GM23248 (cell line): ENCODE data around the gene PDSS2. TPM values are rescaled to one million over a fixed set of nuclear protein-coding genes. Genes with fewer than 3 reads are reported as not detected.

Experiments
- DNase-seq: peaks from one replicate; pipeline ENCODE4 v3.0.0-alpha.2; 2015
- H2AFZ ChIP-seq: fragments of 200-600 bp; sonication (generic); 2 replicates; pipeline ENCODE4 v1.6.1; 2016; ENCODE audit warnings: antibody characterized with exemption
- H3F3A ChIP-seq: fragments of 200-600 bp; sonication (generic); 2 replicates; pipeline ENCODE4 v1.6.1; 2016; ENCODE audit warnings: mild to moderate bottlenecking, antibody characterized with exemption, mixed run types; ENCODE audit not compliant: insufficient read depth
- H3K27ac ChIP-seq: fragments of 200-600 bp; sonication (generic); 2 replicates; pipeline ENCODE4 v1.5.1; 2016; ENCODE audit warnings: mild to moderate bottlenecking
- H3K27me3 ChIP-seq: fragments of 200-600 bp; sonication (generic); replicated peaks from 2 replicates; pipeline ENCODE4 v1.6.1; 2016; ENCODE audit warnings: mild to moderate bottlenecking; ENCODE audit not compliant: insufficient read depth
- H3K36me3 ChIP-seq: fragments of 200-600 bp; sonication (generic); 2 replicates; pipeline ENCODE4 v1.6.1; 2016; ENCODE audit warnings: low read depth, mild to moderate bottlenecking
- H3K4me1 ChIP-seq: fragments of 200-600 bp; sonication (generic); 2 replicates; pipeline ENCODE4 v1.6.1; 2016; ENCODE audit warnings: mild to moderate bottlenecking; ENCODE audit not compliant: insufficient read depth
- H3K4me2 ChIP-seq: fragments of 200-600 bp; sonication (generic); one replicate; pipeline ENCODE4 v1.6.1; 2016; ENCODE audit warnings: mild to moderate bottlenecking; ENCODE audit not compliant: unreplicated experiment
- H3K4me3 ChIP-seq: fragments of 200-600 bp; sonication (generic); 2 replicates; pipeline ENCODE4 v1.5.1; 2016; ENCODE audit warnings: mild to moderate bottlenecking
- H3K79me2 ChIP-seq: fragments of 200-600 bp; sonication (generic); 2 replicates; pipeline ENCODE4 v1.6.1; 2016; ENCODE audit warnings: mild to moderate bottlenecking; ENCODE audit not compliant: insufficient read depth
- H3K9ac ChIP-seq: fragments of 200-600 bp; sonication (generic); 2 replicates; pipeline ENCODE4 v1.6.1; 2016; ENCODE audit warnings: mild to moderate bottlenecking
- H3K9me2 ChIP-seq: fragments of 200-600 bp; sonication (generic); 2 replicates; pipeline ENCODE4 v1.6.1; 2016; ENCODE audit warnings: mixed run types, mild to moderate bottlenecking, moderate library complexity; ENCODE audit not compliant: insufficient read depth
- H3K9me3 ChIP-seq: fragments of 200-600 bp; sonication (generic); one replicate; pipeline ENCODE4 v1.6.1; 2017; ENCODE audit warnings: low read depth
- H4K20me1 ChIP-seq: fragments of 200-600 bp; sonication (generic); 2 replicates; pipeline ENCODE4 v1.6.0; 2016; ENCODE audit not compliant: insufficient read depth
- EZH2 ChIP-seq: fragments of 200-600 bp; sonication (generic); IDR thresholded peaks from 2 replicates; pipeline ENCODE4 v1.6.1; 2018; ENCODE audit warnings: antibody characterized with exemption, mild to moderate bottlenecking; ENCODE audit not compliant: insufficient read depth, poor library complexity, severe bottlenecking
- EZH2phosphoT487 ChIP-seq: fragments of 200-600 bp; sonication (generic); IDR thresholded peaks from 2 replicates; pipeline ENCODE4 v1.6.1; 2018; ENCODE audit warnings: antibody characterized with exemption, moderate library complexity, mild to moderate bottlenecking, low read depth; ENCODE audit not compliant: insufficient read depth
- WGBS, 2 experiments: methylation state at CpG; one replicate each; pipeline ENCODE4 v1.1.6; 2015 to 2017; ENCODE audit warnings: low lambda C conversion rate in 2 of 2, low coverage in 1 of 2; ENCODE audit errors: missing lambda C conversion rate in 2 of 2; 5-methylcytosine and 5-hydroxymethylcytosine counted together
- in situ Hi-C: fragments of 300-500 bp; cut with MboI; formaldehyde crosslinking; loops from 2 replicates; pipeline ENCODE4 v1.15.0; 2020
- polyA plus RNA-seq: library from polyadenylated mRNA; unstranded; fragments of >200 nt; fragmentation: Nextera tagmentation; extraction: Ambion mirVana; gene quantifications from 2 replicates; pipeline ENCODE4 v1.2.1, GENCODE V29; 2016
- total RNA-seq: library from RNA; depleted of rRNA; stranded (reverse); fragments of >200 nt; shearing (Covaris generic); gene quantifications from 2 replicates; pipeline ENCODE4 v1.2.3, GENCODE V29; 2014

Gene PDSS2
- total and polyA plus RNA-seq, 2 experiments from 2014 or later: 9.9 to 10.3 TPM

DNA sequence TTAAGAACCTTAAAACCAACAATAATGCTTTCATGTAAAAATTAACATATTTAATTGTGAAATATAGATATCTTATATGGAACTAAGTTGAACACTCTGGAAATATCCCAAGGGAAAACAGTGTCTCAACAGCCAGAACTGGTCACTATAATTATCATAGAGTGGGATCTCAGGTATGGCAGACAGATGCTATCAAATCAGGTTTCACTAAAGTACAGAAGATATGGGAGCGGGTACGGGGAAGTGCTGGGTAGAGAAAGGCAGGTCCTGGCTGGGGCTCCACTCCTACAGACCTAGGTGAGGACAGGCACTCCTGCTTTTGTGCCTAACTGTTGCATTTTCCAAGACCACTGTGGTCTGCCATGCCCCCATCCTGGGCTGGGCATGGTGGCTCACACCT, 215.9 kb downstream of the PDSS2 start:
- TF ChIP-seq EZH2 (no peak), EZH2phosphoT487 (no peak)
- Histone ChIP-seq H3K9me3 (no peaks in the 10 kb centered on the region), H4K20me1 (no peaks in the 10 kb centered on the region), H3K36me3 (no peaks in the 10 kb centered on the region), H3K4me2 (no peak overlapping the region), H2AFZ (no peak overlapping the region), H3K79me2 (no peaks in the 10 kb centered on the region), H3K27me3 (no peaks in the 10 kb centered on the region), H3K27ac (no peak overlapping the region), H3K4me1 (peaks cover 6% of the 10 kb centered on the region; the same call in 1 of the 2 replicates), H3K4me3 (no peak overlapping the region), H3K9me2 (no peaks in the 10 kb centered on the region), H3K9ac (no peak overlapping the region), H3F3A (no peaks in the 10 kb centered on the region)
- in situ Hi-C loops: no loop called here
- 100% methylated on average over 2 of the region's 2 CpGs for WGBS, 2 experiments
- DNase-seq: no peak

DNA sequence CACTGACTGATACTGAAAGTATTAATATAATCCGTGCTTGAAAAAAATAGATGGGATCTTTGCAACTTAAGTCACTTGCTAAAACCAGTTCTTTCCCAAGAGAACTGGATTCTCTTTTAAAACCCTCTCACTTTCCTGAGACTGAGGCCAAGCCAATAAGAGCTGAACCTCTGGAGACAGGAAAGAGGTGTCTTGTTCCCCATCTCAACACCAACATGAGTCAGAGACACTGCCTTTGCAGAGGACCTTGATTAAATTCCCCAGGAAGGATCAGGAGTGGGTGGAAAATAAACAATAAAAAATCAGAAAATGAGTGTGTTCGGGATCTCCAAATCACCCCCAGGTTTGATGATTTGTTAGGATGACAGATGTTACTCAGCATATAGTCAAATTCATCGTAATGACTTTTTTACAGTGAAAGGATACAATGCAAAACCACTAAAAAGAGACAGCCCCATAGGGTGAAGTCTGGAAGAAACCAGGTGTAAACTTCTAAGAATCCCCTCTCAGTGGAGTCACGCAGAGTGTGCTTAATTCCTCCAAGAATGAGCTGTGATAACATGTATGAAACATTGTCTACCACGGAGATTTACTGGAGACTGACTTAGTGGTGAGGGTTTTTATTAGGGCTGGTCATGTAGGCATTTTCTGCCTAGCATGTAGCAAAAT, 221.2 kb downstream of the PDSS2 start:
- H3K4me2 ChIP-seq: no peak overlapping the region
- H3K9me2 ChIP-seq: no peaks in the 10 kb centered on the region
- H3K4me3 ChIP-seq: no peak overlapping the region
- in situ Hi-C loops: no loop called here
- 83 to 87% methylated on average over 5 of the region's 5 CpGs for WGBS, 2 experiments
- no peaks in the 10 kb centered on the region for H3K36me3 ChIP-seq
- no peaks in the 10 kb centered on the region for H3K9me3 ChIP-seq
- no peak for TF ChIP-seq EZH2
- TF ChIP-seq EZH2phosphoT487: no peak
- peak; percentile 30 for DNase-seq
- no peak overlapping the region for H3K27ac ChIP-seq
- no peaks in the 10 kb centered on the region for H3K27me3 ChIP-seq
- H3K79me2 ChIP-seq: no peaks in the 10 kb centered on the region
- no peak overlapping the region for H3K9ac ChIP-seq
- no peaks in the 10 kb centered on the region for H3F3A ChIP-seq
- peaks cover 6% of the 10 kb centered on the region; the same call in 1 of the 2 replicates for H3K4me1 ChIP-seq
- H2AFZ ChIP-seq: no peak overlapping the region
- H4K20me1 ChIP-seq: no peaks in the 10 kb centered on the region

DNA sequence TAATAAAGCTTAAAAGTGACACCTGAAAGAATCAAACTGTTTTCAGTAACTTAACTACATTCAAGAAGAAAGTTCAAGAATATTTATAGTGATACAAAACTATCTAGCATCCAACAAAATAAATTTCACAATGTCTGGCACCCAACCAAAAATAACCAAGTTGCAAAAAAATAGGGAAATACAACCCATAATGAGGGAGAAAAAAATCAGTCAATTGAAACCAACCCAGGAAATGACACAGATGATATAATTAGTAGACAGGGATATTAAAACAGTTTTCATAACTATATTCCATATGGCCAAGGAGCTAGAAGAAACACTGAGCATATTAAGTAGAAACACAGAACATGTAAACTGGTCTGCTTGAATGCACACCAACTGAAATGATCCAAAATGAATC, 223.9 kb downstream of the PDSS2 start:
- Histone ChIP-seq H3K79me2 (no peaks in the 10 kb centered on the region), H3K27me3 (no peaks in the 10 kb centered on the region)

DNA sequence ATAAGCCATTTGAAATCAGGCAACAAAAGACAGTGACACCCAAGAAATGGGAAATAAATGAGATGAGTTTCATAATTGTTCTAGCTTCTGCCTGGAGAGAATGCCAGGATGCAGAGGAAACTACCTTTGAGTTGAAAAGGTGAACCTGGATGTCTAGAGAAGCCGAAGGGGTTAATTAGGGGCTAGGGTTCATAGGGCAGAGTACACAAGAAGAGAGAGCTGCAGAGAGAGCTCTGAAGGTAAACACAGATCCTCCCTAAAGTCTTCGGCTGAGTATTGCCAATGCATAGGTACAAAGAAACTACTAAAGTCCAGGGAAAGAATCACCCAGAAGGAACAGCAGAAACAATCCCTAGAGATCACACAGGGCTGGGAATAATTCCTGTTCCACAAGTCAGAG, 224.4 kb downstream of the PDSS2 start:
- TF ChIP-seq EZH2: no peak
- no peak for TF ChIP-seq EZH2phosphoT487
- in situ Hi-C loops: no loop called here

More for the DNA sequence above, 223.9 kb downstream of the PDSS2 start:
- TF ChIP-seq EZH2: no peak
- TF ChIP-seq EZH2phosphoT487: no peak
- Histone ChIP-seq H3K36me3 (no peaks in the 10 kb centered on the region), H3K4me3 (no peak overlapping the region), H3K9me3 (no peaks in the 10 kb centered on the region), H3K9ac (no peak overlapping the region), H3K27ac (no peak overlapping the region), H3F3A (no peaks in the 10 kb centered on the region), H3K4me1 (no peaks in the 10 kb centered on the region), H3K9me2 (no peaks in the 10 kb centered on the region), H2AFZ (no peak overlapping the region), H4K20me1 (no peaks in the 10 kb centered on the region), H3K4me2 (no peak overlapping the region)
- peak; percentile 1 for DNase-seq
- in situ Hi-C loops: no loop called here

DNA sequence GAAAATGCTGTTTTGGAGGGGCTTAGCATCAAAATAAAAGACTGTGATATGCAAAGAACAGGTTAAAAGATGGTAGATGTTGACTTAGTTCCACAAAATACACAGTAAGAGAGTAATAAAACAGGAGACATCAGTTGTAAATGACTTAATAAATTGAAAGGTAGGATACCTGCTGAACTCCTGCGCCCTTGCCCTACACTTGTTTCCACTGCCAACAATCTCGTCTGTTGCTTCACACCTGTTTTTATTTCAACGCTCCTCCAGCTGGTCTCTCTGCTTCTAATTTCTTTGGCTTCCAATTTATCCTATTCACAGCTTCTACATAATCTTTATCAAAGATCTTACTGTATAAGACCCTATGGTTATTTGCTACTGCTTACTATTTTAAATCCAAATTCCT, 228.1 kb downstream of the PDSS2 start:
- H3K9ac ChIP-seq: no peak overlapping the region
- no peaks in the 10 kb centered on the region for H3K4me1 ChIP-seq
- H3K9me2 ChIP-seq: no peaks in the 10 kb centered on the region
- no peaks in the 10 kb centered on the region for H3K79me2 ChIP-seq
- H3K4me2 ChIP-seq: no peak overlapping the region
- H4K20me1 ChIP-seq: no peaks in the 10 kb centered on the region
- 92 to 94% methylated on average over 3 of the region's 3 CpGs for WGBS, 2 experiments
- H2AFZ ChIP-seq: no peak overlapping the region
- H3K4me3 ChIP-seq: no peak overlapping the region
- no peak overlapping the region for H3K27ac ChIP-seq
- no peak for DNase-seq
- in situ Hi-C loops: no loop called here
- no peaks in the 10 kb centered on the region for H3K36me3 ChIP-seq
- H3K9me3 ChIP-seq: no peaks in the 10 kb centered on the region
- TF ChIP-seq EZH2 (no peak), EZH2phosphoT487 (no peak)
- H3F3A ChIP-seq: no peaks in the 10 kb centered on the region
- H3K27me3 ChIP-seq: no peaks in the 10 kb centered on the region

More for the DNA sequence above, 224.4 kb downstream of the PDSS2 start:
- H3K27ac ChIP-seq: no peak overlapping the region
- H3K79me2 ChIP-seq: no peaks in the 10 kb centered on the region
- H3K9me3 ChIP-seq: no peaks in the 10 kb centered on the region
- no peaks in the 10 kb centered on the region for H3K9me2 ChIP-seq
- no peaks in the 10 kb centered on the region for H3K4me1 ChIP-seq
- H3K9ac ChIP-seq: no peak overlapping the region
- H3K36me3 ChIP-seq: no peaks in the 10 kb centered on the region
- DNase-seq: no peak
- H3K4me3 ChIP-seq: no peak overlapping the region
- H4K20me1 ChIP-seq: no peaks in the 10 kb centered on the region
- H3K4me2 ChIP-seq: no peak overlapping the region
- H3K27me3 ChIP-seq: no peaks in the 10 kb centered on the region
- 68 to 69% methylated on average over 2 of the region's 2 CpGs for WGBS, 2 experiments
- H2AFZ ChIP-seq: no peak overlapping the region
- H3F3A ChIP-seq: no peaks in the 10 kb centered on the region
